OCI-LY7 (cell line): ENCODE results near the gene ABCC4. TPM values are rescaled to one million over a fixed set of nuclear protein-coding genes. Genes with fewer than 3 reads are reported as not detected.

Experiments used
- BruUV-seq: library from RNA; stranded (reverse); fragments of 400-500 nt; replicated peaks from 2 replicates; lab custom pipeline; 2021; lab: Mats Ljungman, UMichigan
- CTCF ChIA-PET: fragments of 300-600 bp; sonication (Branson Sonifier 250); formaldehyde crosslinking; loops from one replicate; lab custom pipeline; 2022; ENCODE audit warnings: antibody characterized with exemption; ENCODE audit not compliant: unreplicated experiment; lab: Charles Lee
- POLR2A ChIA-PET: fragments of 300-600 bp; sonication (Branson Sonifier 250); formaldehyde crosslinking; loops from one replicate; lab custom pipeline; 2022; ENCODE audit warnings: antibody characterized with exemption; lab: Charles Lee
- DNase-seq: peaks from one replicate; pipeline ENCODE4 v3.0.0-alpha.2; 2015; ENCODE audit warnings: low spot score
- H2AFZ ChIP-seq: fragments of 200-600 bp; sonication (generic), shearing (Covaris generic); 2 replicates; pipeline ENCODE4 v1.6.1; 2014; ENCODE audit warnings: mild to moderate bottlenecking, antibody characterized with exemption, low read length, moderate library complexity
- H3K27ac ChIP-seq: fragments of 200-600 bp; sonication (generic); 2 replicates; pipeline ENCODE4 v1.5.1; 2014; ENCODE audit warnings: mixed run types, low read depth, mild to moderate bottlenecking, moderate library complexity, low read length, inconsistent platforms; ENCODE audit not compliant: poor library complexity, severe bottlenecking
- H3K36me3 ChIP-seq: fragments of 200-600 bp; sonication (generic); 2 replicates; pipeline ENCODE4 v1.6.1; 2014; ENCODE audit warnings: mild to moderate bottlenecking, antibody characterized with exemption, low read length, moderate library complexity, mixed read lengths; ENCODE audit not compliant: insufficient read depth
- H3K4me1 ChIP-seq: fragments of 200-600 bp; sonication (generic); 2 replicates; pipeline ENCODE4 v1.5.1; 2014; ENCODE audit warnings: mild to moderate bottlenecking, low read length; ENCODE audit not compliant: insufficient read depth, poor library complexity, severe bottlenecking
- H3K4me2 ChIP-seq: fragments of 200-600 bp; sonication (generic); 2 replicates; pipeline ENCODE4 v1.6.1; 2014; ENCODE audit warnings: mild to moderate bottlenecking, low read length
- H3K4me3 ChIP-seq: fragments of 200-600 bp; sonication (generic); 2 replicates; pipeline ENCODE4 v1.5.1; 2014; ENCODE audit warnings: mild to moderate bottlenecking, low read depth, low read length; ENCODE audit not compliant: poor library complexity, severe bottlenecking
- H3K79me2 ChIP-seq: fragments of 200-600 bp; sonication (generic); 2 replicates; pipeline ENCODE4 v1.6.1; 2016; ENCODE audit warnings: low read depth, mild to moderate bottlenecking, low read length, moderate library complexity, mixed read lengths; ENCODE audit not compliant: insufficient read depth
- H3K9me2 ChIP-seq: fragments of 200-600 bp; sonication (generic); 2 replicates; pipeline ENCODE4 v1.6.1; 2016; ENCODE audit warnings: mild to moderate bottlenecking, low read length, mixed read lengths; ENCODE audit not compliant: insufficient read depth
- H3K9me3 ChIP-seq: fragments of 200-600 bp; sonication (generic); 2 replicates; pipeline ENCODE4 v1.6.1; 2014; ENCODE audit warnings: mild to moderate bottlenecking, mixed run types, low read length, mixed read lengths
- H4K20me1 ChIP-seq: fragments of 200-600 bp; sonication (generic); 2 replicates; pipeline ENCODE4 v1.6.1; 2014; ENCODE audit warnings: mild to moderate bottlenecking, antibody characterized with exemption, low read length, moderate library complexity, mixed read lengths; ENCODE audit not compliant: insufficient read depth
- CTCF ChIP-seq: fragments of 200-600 bp; sonication (generic); conservative IDR thresholded peaks from 2 replicates; pipeline ENCODE4 v1.5.1; 2014; ENCODE audit warnings: mild to moderate bottlenecking, antibody characterized with exemption, low read length, moderate library complexity, mixed read lengths
- EZH2phosphoT487 ChIP-seq: fragments of 200-600 bp; sonication (generic); IDR thresholded peaks from 2 replicates; pipeline ENCODE4 v1.6.1; 2018; ENCODE audit warnings: low read depth, borderline replicate concordance, mild to moderate bottlenecking, mixed run types, antibody characterized with exemption, low read length, moderate library complexity, mixed read lengths
- intact Hi-C: fragments of 100-400 bp; cut with micrococcal nuclease; formaldehyde crosslinking; loops from one replicate; pipeline ENCODE4 v1.10.0; 2022; ENCODE audit not compliant: unreplicated experiment
- total RNA-seq, 2 experiments: library from RNA; depleted of rRNA in 1 of 2; stranded (reverse); fragments of >200 nt in 1 of 2; shearing (Covaris generic) in 1 of 2; gene quantifications; 2 replicates each; pipeline ENCODE4 v1.2.3, GENCODE V29; 2014 to 2022

Gene ABCC4
- total RNA-seq, 2 experiments from 2014 or later, result 7.3 to 7.8 TPM

DNA sequence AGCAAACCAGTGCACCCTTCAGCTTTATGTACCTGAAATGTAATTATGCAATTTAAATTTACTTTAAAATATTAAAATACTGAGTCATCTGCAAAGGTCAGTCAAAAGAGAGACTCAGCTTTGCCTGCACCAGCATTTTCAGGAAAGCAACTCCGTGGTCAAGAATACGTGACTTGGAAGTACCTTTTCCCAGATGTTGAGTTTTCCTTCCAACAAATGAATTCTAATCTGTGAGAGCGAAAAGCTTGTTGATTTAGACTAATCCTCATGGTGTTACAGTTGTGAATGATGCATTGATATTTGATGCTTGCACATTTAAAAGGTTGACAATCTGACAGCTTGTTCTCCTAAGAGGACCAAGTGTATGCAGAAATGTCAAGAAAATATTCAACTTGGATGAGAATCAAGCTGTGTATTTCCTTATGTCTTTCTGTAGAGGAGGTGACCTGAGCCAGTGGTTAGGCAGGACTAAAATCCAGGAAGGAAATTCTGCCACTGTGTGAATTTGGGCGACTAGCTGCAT is 270.4 kb downstream of the ABCC4 start:
- ChIA-PET CTCF (no interaction called here), POLR2A (no interaction called here)
- H4K20me1 ChIP-seq, result no peaks in the 10 kb centered on the region
- no peaks in the 10 kb centered on the region for H3K9me3 ChIP-seq
- BruUV-seq, result no TSS peak
- intact Hi-C loops, result no loop called here
- H3K4me1 ChIP-seq, result no peaks in the 10 kb centered on the region
- H3K79me2 ChIP-seq, result no peaks in the 10 kb centered on the region
- H3K27ac ChIP-seq, result no peak overlapping the region
- no peaks in the 10 kb centered on the region for H3K36me3 ChIP-seq
- H3K4me2 ChIP-seq, result no peak overlapping the region
- no peak overlapping the region for H3K4me3 ChIP-seq
- H2AFZ ChIP-seq, result no peak overlapping the region
- H3K9me2 ChIP-seq, result no peaks in the 10 kb centered on the region
- TF ChIP-seq EZH2phosphoT487 (no peak), CTCF (no peak)
- no peak for DNase-seq

- BruUV-seq, result no TSS peak
- no peak overlapping the region for H3K4me2 ChIP-seq
- ChIA-PET CTCF (no interaction called here), POLR2A (no interaction called here)
- no peaks in the 10 kb centered on the region for H3K9me3 ChIP-seq
- no peaks in the 10 kb centered on the region for H3K9me2 ChIP-seq
- H3K4me3 ChIP-seq, result no peak overlapping the region
- no peak overlapping the region for H3K27ac ChIP-seq
- no peak overlapping the region for H2AFZ ChIP-seq
- no peak for TF ChIP-seq EZH2phosphoT487
- no peak for TF ChIP-seq CTCF
- H3K4me1 ChIP-seq, result no peaks in the 10 kb centered on the region
- H4K20me1 ChIP-seq, result no peaks in the 10 kb centered on the region
- no peaks in the 10 kb centered on the region for H3K36me3 ChIP-seq
- H3K79me2 ChIP-seq, result no peaks in the 10 kb centered on the region
- intact Hi-C loops, result no loop called here
- DNase-seq, result no peak
Observed at GRCh38 chr13:95027638-95028037, 273.6 kb downstream of the ABCC4 start.

GRCh38 chr13:95025116-95025515 is 276.1 kb downstream of the ABCC4 start:
- CTCF ChIA-PET, result no interaction called here
- POLR2A ChIA-PET, result no interaction called here
- Histone ChIP-seq H3K4me1 (no peaks in the 10 kb centered on the region), H2AFZ (no peak overlapping the region), H3K4me3 (no peak overlapping the region), H3K4me2 (no peak overlapping the region), H3K9me3 (no peaks in the 10 kb centered on the region), H3K36me3 (no peaks in the 10 kb centered on the region), H4K20me1 (no peaks in the 10 kb centered on the region), H3K27ac (no peak overlapping the region), H3K79me2 (no peaks in the 10 kb centered on the region), H3K9me2 (no peaks in the 10 kb centered on the region)
- intact Hi-C loops, result no loop called here
- DNase-seq, result no peak
- BruUV-seq, result no TSS peak
- TF ChIP-seq EZH2phosphoT487 (no peak), CTCF (no peak)
